HepG2 (cell line): ENCODE results near the gene TMEM39A. TPM values are rescaled to one million over a fixed set of nuclear protein-coding genes. Genes with fewer than 3 reads are reported as not detected.

Experiments
- ATF7 ChIP-seq, 2 experiments: fragments of 450-650 bp in 1 of 2; sonication (generic) in 1 of 2; formaldehyde crosslinking in 1 of 2; IDR thresholded peaks; 2 replicates each; pipeline versions ENCODE4 v1.4.0 to v1.6.1; 2016 to 2020; ENCODE audit warnings: antibody characterized with exemption in 1 of 2, mild to moderate bottlenecking in 1 of 2, missing genetic modification reagents in 1 of 2
- CCAR2 ChIP-seq: fragments of 200-400 bp; formaldehyde crosslinking; optimal IDR thresholded peaks from 2 replicates; pipeline ENCODE3; 2018; ENCODE audit warnings: low read depth, mild to moderate bottlenecking, low read length, moderate library complexity
- EED ChIP-seq: sonication (generic); formaldehyde crosslinking; IDR thresholded peaks from 2 replicates; pipeline ENCODE4 v1.5.0; 2020; ENCODE audit warnings: mild to moderate bottlenecking, missing genetic modification reagents
- FOXC1 ChIP-seq: sonication (generic); formaldehyde crosslinking; IDR thresholded peaks from 2 replicates; pipeline ENCODE4 v1.8.0; 2022; ENCODE audit warnings: mild to moderate bottlenecking, missing genetic modification reagents, borderline replicate concordance
- JUND ChIP-seq: sonication (generic); formaldehyde crosslinking; IDR thresholded peaks from 2 replicates; pipeline ENCODE4 v1.8.0; 2022; ENCODE audit warnings: mild to moderate bottlenecking, missing genetic modification reagents
- KDM6A ChIP-seq: IDR thresholded peaks from 2 replicates; pipeline ENCODE4 v1.6.1; 2016; ENCODE audit warnings: low read depth
- KMT2A ChIP-seq: sonication (generic); formaldehyde crosslinking; IDR thresholded peaks from 2 replicates; pipeline ENCODE4 v1.4.0; 2020; ENCODE audit warnings: missing genetic modification reagents
- PAX8 ChIP-seq: sonication (generic); formaldehyde crosslinking; IDR thresholded peaks from 2 replicates; pipeline ENCODE4 v1.8.0; 2022; ENCODE audit warnings: mild to moderate bottlenecking, missing genetic modification reagents, borderline replicate concordance
- SMARCE1 ChIP-seq: fragments of 450-650 bp; IDR thresholded peaks from 2 replicates; pipeline ENCODE4 v1.6.1; 2017; ENCODE audit warnings: borderline replicate concordance
- SNAI1 ChIP-seq: sonication (generic); formaldehyde crosslinking; IDR thresholded peaks from 2 replicates; pipeline ENCODE4 v1.5.0; 2020; ENCODE audit warnings: mild to moderate bottlenecking, missing genetic modification reagents, borderline replicate concordance
- SOX13 ChIP-seq, 3 experiments: fragments of 450-650 bp in 1 of 3; sonication (generic) in 1 of 3; formaldehyde crosslinking in 1 of 3; IDR thresholded peaks in 2 of 3; conservative IDR thresholded peaks in 1 of 3; 2 replicates each; pipeline versions ENCODE4 v1.5.0 to v1.6.1; 2016 to 2020; ENCODE audit warnings: antibody characterized with exemption in 1 of 3, mild to moderate bottlenecking in 1 of 3, missing compliant biosample characterization in 1 of 3, missing genetic modification reagents in 1 of 3, moderate library complexity in 1 of 3
- SP140L ChIP-seq: sonication (generic); formaldehyde crosslinking; IDR thresholded peaks from 2 replicates; pipeline ENCODE4 v1.4.0; 2020; ENCODE audit warnings: missing genetic modification reagents, borderline replicate concordance
- ZC3H13 ChIP-seq: sonication (generic); formaldehyde crosslinking; IDR thresholded peaks from 2 replicates; pipeline ENCODE4 v1.8.1; 2023; ENCODE audit warnings: mild to moderate bottlenecking, missing genetic modification reagents, moderate library complexity
- ZMAT3 ChIP-seq: sonication (generic); formaldehyde crosslinking; conservative IDR thresholded peaks from 2 replicates; pipeline ENCODE4 v1.7.0; 2021; ENCODE audit warnings: missing genetic modification reagents
- ZNF20 ChIP-seq: sonication (generic); formaldehyde crosslinking; IDR thresholded peaks from 2 replicates; pipeline ENCODE4 v1.4.0; 2020; ENCODE audit warnings: mild to moderate bottlenecking, moderate library complexity, missing genetic modification reagents
- ZNF224 ChIP-seq: sonication (generic); formaldehyde crosslinking; IDR thresholded peaks from 2 replicates; pipeline ENCODE4 v1.5.0; 2020; ENCODE audit warnings: mild to moderate bottlenecking, missing genetic modification reagents
- ZNF572 ChIP-seq: sonication (generic); formaldehyde crosslinking; IDR thresholded peaks from 2 replicates; pipeline ENCODE4 v1.5.1; 2020; ENCODE audit warnings: mild to moderate bottlenecking, missing genetic modification reagents
- ZNF614 ChIP-seq: IDR thresholded peaks from 2 replicates; pipeline ENCODE4 v1.6.1; 2018; ENCODE audit warnings: missing biosample characterization, missing genetic modification reagents, inconsistent platforms, borderline replicate concordance
- ZNF660 ChIP-seq: sonication (generic); formaldehyde crosslinking; IDR thresholded peaks from 2 replicates; pipeline ENCODE4 v1.5.1; 2020; ENCODE audit warnings: mild to moderate bottlenecking, low read depth, missing genetic modification reagents, borderline replicate concordance
- ZNF879 ChIP-seq: sonication (generic); formaldehyde crosslinking; IDR thresholded peaks from 2 replicates; pipeline ENCODE4 v1.8.1; 2023; ENCODE audit warnings: missing genetic modification reagents
- polyA plus RNA-seq, 8 experiments: library from polyadenylated mRNA; depleted of rRNA in 3 of 8; stranded (reverse) in 7 of 8; unstranded in 1 of 8; fragments of >200 nt; fragmentation: Illumina TruSeq in 4 of 8; extraction: Trizol in 4 of 8; gene quantifications; 2 replicates each; pipeline versions ENCODE4 v1.2.1 to v1.2.3, GENCODE V29; 2011 to 2016; ENCODE audit warnings: low read depth in 4 of 8, missing spikeins in 1 of 8, mixed read lengths in 1 of 8; ENCODE audit not compliant: insufficient read depth in 1 of 8
- total RNA-seq, 5 experiments: library from RNA; depleted of rRNA; stranded (reverse); fragments of >200 nt; fragmentation: Illumina TruSeq; extraction: Trizol; gene quantifications; 2 replicates each; pipeline ENCODE4 v1.2.3, GENCODE V29; 2016; ENCODE audit warnings: low read depth in 1 of 5
- TF ChIP-seq, protein P1 (sequence below): sonication (generic); formaldehyde crosslinking; IDR thresholded peaks from 2 replicates; pipeline ENCODE4 v1.5.1; 2020; ENCODE audit warnings: mild to moderate bottlenecking, missing genetic modification reagents, borderline replicate concordance
- TF ChIP-seq, protein P2 (sequence below): sonication (generic); formaldehyde crosslinking; IDR thresholded peaks from 2 replicates; pipeline ENCODE4 v1.4.0; 2020; ENCODE audit warnings: mild to moderate bottlenecking, low read depth, missing genetic modification reagents

TMEM39A gene
- total and polyA plus RNA-seq, 2 of the 13 experiments (the other 11 are each of a cell fraction or from before 2014, with no cell fraction given) = 55.8 to 64.9 TPM

DNA sequence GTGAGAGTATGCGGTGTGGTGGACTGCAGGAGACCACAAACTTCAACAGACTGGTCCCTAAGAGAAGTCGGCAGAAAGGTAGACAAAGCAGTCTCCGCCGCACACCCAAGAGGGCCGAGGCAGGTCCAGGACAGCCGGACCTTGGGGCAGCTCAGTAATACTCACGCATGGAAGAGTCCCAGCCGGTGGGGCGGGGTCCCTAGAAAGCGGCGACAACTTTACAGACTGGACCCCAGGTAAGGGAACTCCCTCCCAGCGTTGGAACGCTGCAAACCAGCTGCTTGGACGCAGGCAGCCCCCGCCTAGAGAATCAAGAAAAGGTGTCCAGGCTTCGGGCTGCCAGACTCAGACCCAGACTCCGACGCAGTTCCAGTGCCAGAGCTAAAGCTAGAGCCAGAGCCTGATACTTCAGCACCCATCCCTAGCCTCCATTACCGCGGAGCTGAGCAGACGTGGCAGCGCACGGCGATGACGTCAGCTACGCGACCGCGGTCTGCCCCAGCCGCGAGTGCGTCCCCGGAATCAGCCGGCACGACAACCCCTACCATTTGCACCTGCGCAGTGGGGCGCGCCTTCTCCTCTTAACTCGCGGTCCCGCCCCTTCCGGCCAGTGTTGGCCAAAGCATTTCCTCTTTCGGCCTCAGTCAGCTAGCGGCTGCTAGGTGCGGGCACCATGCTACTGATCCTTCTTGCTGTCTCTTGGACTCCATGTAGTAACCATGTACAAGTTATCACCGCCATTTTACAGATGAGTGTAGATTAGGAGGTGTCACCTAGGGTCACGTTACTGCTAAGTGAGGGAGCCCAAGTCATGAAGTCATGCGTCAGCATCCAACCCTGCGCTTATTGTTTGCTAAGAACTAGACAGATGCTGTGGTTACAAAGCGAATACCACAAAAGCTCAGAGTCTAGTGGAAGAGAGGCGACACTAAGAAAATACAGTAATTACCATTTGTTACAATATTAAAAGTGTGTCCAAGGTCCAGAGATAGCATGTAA is at the start of gene TMEM39A (continued):
- TF ChIP-seq, protein P1, sequence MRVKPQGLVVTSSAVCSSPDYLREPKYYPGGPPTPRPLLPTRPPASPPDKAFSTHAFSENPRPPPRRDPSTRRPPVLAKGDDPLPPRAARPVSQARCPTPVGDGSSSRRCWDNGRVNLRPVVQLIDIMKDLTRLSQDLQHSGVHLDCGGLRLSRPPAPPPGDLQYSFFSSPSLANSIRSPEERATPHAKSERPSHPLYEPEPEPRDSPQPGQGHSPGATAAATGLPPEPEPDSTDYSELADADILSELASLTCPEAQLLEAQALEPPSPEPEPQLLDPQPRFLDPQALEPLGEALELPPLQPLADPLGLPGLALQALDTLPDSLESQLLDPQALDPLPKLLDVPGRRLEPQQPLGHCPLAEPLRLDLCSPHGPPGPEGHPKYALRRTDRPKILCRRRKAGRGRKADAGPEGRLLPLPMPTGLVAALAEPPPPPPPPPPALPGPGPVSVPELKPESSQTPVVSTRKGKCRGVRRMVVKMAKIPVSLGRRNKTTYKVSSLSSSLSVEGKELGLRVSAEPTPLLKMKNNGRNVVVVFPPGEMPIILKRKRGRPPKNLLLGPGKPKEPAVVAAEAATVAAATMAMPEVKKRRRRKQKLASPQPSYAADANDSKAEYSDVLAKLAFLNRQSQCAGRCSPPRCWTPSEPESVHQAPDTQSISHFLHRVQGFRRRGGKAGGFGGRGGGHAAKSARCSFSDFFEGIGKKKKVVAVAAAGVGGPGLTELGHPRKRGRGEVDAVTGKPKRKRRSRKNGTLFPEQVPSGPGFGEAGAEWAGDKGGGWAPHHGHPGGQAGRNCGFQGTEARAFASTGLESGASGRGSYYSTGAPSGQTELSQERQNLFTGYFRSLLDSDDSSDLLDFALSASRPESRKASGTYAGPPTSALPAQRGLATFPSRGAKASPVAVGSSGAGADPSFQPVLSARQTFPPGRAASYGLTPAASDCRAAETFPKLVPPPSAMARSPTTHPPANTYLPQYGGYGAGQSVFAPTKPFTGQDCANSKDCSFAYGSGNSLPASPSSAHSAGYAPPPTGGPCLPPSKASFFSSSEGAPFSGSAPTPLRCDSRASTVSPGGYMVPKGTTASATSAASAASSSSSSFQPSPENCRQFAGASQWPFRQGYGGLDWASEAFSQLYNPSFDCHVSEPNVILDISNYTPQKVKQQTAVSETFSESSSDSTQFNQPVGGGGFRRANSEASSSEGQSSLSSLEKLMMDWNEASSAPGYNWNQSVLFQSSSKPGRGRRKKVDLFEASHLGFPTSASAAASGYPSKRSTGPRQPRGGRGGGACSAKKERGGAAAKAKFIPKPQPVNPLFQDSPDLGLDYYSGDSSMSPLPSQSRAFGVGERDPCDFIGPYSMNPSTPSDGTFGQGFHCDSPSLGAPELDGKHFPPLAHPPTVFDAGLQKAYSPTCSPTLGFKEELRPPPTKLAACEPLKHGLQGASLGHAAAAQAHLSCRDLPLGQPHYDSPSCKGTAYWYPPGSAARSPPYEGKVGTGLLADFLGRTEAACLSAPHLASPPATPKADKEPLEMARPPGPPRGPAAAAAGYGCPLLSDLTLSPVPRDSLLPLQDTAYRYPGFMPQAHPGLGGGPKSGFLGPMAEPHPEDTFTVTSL (CRISPR knock-in tag) = no peak
- TF ChIP-seq ZNF20 (CRISPR knock-in tag) (no peak), ZNF572 (CRISPR knock-in tag) (no peak), KMT2A (CRISPR knock-in tag) (peak; percentile 95), EED (CRISPR knock-in tag) (no peak; the same call in 1 of the 2 replicates), SNAI1 (CRISPR knock-in tag) (peak; percentile 66; the same call in 1 of the 2 replicates), SMARCE1 (no peak), PAX8 (CRISPR knock-in tag) (no peak), ZMAT3 (CRISPR knock-in tag) (0 out of 2 replicates have a peak, but pooled peaks have one; percentile 83), ZC3H13 (CRISPR knock-in tag) (0 out of 2 replicates have a peak, but pooled peaks have one; percentile 59), FOXC1 (CRISPR knock-in tag) (no peak; the same call in 1 of the 2 replicates), ZNF614 (CRISPR knock-in tag) (peak; percentile 86; the same call in 1 of the 2 replicates), SP140L (CRISPR knock-in tag) (0 out of 2 replicates have a peak, but pooled peaks have one; percentile 36), JUND (CRISPR knock-in tag) (0 out of 2 replicates have a peak, but pooled peaks have one; percentile 10), SOX13 (IDR thresholded peaks at IDR 0.05) (no peak; the same call in 1 of the 2 replicates), SOX13 (CRISPR knock-in tag; conservative IDR thresholded peaks at IDR 0.05 in 1 of 2, IDR thresholded peaks at IDR 0.05 in 1 of 2) (peak in 1 of 2 experiments; percentile 51; a peak in 2 of 4 replicates), ATF7 (IDR thresholded peaks at IDR 0.05) (peak; percentile 99), ATF7 (CRISPR knock-in tag; IDR thresholded peaks at IDR 0.05) (peak; percentile 92), ZNF660 (CRISPR knock-in tag) (no peak), ZNF224 (CRISPR knock-in tag) (0 out of 2 replicates have a peak, but pooled peaks have one; percentile 91), ZNF879 (CRISPR knock-in tag) (peak; percentile 80), KDM6A (CRISPR knock-in tag) (0 out of 2 replicates have a peak, but pooled peaks have one; percentile 26), CCAR2 (no peak)
- TF ChIP-seq, protein P2, sequence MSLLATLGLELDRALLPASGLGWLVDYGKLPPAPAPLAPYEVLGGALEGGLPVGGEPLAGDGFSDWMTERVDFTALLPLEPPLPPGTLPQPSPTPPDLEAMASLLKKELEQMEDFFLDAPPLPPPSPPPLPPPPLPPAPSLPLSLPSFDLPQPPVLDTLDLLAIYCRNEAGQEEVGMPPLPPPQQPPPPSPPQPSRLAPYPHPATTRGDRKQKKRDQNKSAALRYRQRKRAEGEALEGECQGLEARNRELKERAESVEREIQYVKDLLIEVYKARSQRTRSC (CRISPR knock-in tag) = no peak
